BLaER1 (cell line): ENCODE results near the gene KRTAP19-2.
A peak's percentile ranks its signal among the peaks of the same experiment; 100 is the strongest.

ENCODE experiments used
- H3K27ac ChIP-seq: shearing (Covaris generic); formaldehyde crosslinking; 2 replicates; pipeline ENCODE4 v1.8.1; 2022
- H3K27me3 ChIP-seq: shearing (Covaris generic); formaldehyde crosslinking; 2 replicates; pipeline ENCODE4 v1.8.1; 2022
- H3K36me3 ChIP-seq: shearing (Covaris generic); formaldehyde crosslinking; 2 replicates; pipeline ENCODE4 v1.8.1; 2022
- H3K4me1 ChIP-seq: shearing (Covaris generic); formaldehyde crosslinking; 2 replicates; pipeline ENCODE4 v1.8.1; 2022
- H3K4me2 ChIP-seq: shearing (Covaris generic); formaldehyde crosslinking; 2 replicates; pipeline ENCODE4 v1.8.1; 2022
- H3K4me3 ChIP-seq: shearing (Covaris generic); formaldehyde crosslinking; 2 replicates; pipeline ENCODE4 v1.8.1; 2022
- H3K9ac ChIP-seq: shearing (Covaris generic); formaldehyde crosslinking; 2 replicates; pipeline ENCODE4 v1.8.1; 2022
- H3K9me3 ChIP-seq: shearing (Covaris generic); formaldehyde crosslinking; 2 replicates; pipeline ENCODE4 v1.8.1; 2022
- H4K20me1 ChIP-seq: shearing (Covaris generic); formaldehyde crosslinking; 2 replicates; pipeline ENCODE4 v1.8.1; 2022
- Cebpa-rat ChIP-seq: shearing (Covaris generic); IDR thresholded peaks from 2 replicates; pipeline ENCODE4 v1.8.1; 2022

KRTAP19-2 gene

DNA sequence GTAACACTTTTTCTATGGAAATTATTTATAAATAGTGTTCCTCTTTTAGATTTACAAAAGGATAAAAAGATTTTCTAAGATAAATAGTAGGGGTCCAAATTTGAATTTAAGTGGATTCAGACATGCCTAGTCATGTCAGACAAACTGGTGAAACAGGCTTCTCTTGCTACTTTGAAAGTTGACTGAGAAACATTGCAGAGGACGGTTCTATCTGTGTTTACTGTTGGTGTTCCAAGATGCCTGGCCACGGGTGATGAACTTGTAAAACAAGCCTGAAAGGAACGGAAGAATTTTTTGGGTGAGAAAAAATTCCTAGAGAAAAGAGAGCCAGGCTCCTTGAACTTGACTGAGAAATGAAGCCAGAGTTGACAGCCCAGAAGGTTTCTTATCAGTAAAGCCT, 9.2 kb downstream of the KRTAP19-2 start:
- H4K20me1 ChIP-seq, result no peaks in the 10 kb centered on the region
- no peak overlapping the region for H3K9ac ChIP-seq
- no peak overlapping the region for H3K27ac ChIP-seq
- no peak overlapping the region for H3K4me3 ChIP-seq
- TF ChIP-seq Cebpa-rat, result no peak
- no peaks in the 10 kb centered on the region for H3K4me1 ChIP-seq
- no peaks in the 10 kb centered on the region for H3K36me3 ChIP-seq
- no peaks in the 10 kb centered on the region for H3K27me3 ChIP-seq
- H3K4me2 ChIP-seq, result no peak overlapping the region
- H3K9me3 ChIP-seq, result no peaks in the 10 kb centered on the region

DNA sequence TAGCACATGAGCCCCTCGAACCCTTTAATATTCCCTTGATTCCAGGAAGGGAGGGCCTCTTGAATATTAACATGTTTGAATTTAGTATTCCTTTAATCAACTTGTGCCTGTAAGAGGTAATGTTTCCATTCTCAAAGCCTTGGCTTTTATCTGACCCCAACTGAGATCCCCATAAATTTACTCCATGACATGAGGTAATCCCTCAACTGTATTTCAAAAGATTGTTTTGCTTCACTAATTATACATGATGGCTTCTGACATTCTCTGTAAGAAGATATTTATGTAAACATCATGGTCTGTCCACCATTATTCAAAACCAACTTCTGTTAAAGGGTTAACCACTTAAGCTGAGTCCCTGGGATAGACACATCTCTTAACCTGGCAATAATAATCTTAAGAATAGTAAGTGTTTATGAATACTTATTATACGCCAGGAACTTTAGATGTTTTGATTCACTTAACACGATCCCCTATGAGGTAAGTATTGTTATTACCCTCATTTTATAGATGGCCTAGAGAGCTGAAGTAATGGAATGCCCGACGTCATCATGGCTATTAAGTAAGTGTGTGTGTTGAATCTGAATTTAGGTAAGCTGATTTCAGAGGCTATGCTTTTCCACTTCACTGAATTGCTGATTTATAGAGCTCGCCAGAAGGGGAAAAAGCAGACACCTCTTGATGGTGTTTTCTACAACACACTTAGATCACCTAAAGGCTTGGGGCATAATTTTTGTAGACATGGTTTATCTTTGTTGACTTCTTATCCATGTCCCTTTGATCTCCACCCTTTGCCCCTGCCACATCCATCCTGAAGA, 18.1 kb downstream of the KRTAP19-2 start:
- Histone ChIP-seq H3K4me2 (no peak overlapping the region), H3K4me1 (no peaks in the 10 kb centered on the region), H3K9me3 (no peaks in the 10 kb centered on the region), H3K9ac (no peak overlapping the region), H4K20me1 (no peaks in the 10 kb centered on the region), H3K4me3 (no peak overlapping the region), H3K36me3 (no peaks in the 10 kb centered on the region), H3K27me3 (no peaks in the 10 kb centered on the region), H3K27ac (no peak overlapping the region)
- no peak for TF ChIP-seq Cebpa-rat

DNA sequence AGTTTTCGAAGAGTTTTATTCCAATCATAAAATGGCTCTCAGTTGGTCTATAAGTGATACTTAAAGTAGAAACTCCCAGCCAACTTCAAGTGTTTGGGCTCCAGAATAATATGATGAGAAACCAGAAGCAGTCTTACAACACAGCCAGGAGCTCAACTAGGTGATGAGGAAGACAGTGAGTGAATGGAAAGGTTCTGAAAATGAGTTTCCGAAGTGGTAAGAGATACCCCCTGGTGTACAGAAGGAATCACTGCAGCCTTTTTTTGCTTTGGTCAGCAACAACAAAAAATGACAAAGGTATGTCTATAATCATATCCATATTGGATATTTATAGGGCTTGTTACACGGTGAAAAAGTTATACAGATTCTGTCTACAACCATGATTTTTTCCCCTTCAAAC, 23.5 kb downstream of the KRTAP19-2 start:
- H3K4me1 ChIP-seq, result no peaks in the 10 kb centered on the region
- H3K27ac ChIP-seq, result no peak overlapping the region
- H3K27me3 ChIP-seq, result no peaks in the 10 kb centered on the region
- TF ChIP-seq Cebpa-rat, result no peak
- H3K9me3 ChIP-seq, result no peaks in the 10 kb centered on the region
- no peaks in the 10 kb centered on the region for H3K36me3 ChIP-seq
- H3K4me2 ChIP-seq, result no peak overlapping the region
- no peak overlapping the region for H3K9ac ChIP-seq
- no peaks in the 10 kb centered on the region for H4K20me1 ChIP-seq
- H3K4me3 ChIP-seq, result no peak overlapping the region

DNA sequence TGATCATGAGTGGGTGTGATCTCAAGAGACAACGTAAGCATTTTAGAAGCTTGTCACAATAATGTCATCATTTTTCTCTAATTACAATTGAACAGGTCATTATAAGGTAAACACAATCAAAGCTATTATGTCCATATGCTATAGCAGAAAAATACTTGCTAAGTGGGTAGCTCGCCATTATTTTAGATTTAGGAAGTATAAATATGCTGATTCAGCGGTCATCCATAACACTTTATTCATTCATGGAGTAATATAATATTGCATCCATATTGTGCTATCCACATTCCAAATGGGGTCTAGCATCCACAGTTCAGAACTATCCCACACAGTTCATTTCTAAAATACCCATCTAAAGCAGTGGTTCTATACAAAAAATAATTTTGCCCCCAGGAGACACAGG, 38.7 kb downstream of the KRTAP19-2 start:
- Histone ChIP-seq H4K20me1 (no peaks in the 10 kb centered on the region), H3K4me1 (peaks cover 8% of the 10 kb centered on the region), H3K9ac (no peak overlapping the region), H3K4me3 (no peak overlapping the region), H3K9me3 (no peaks in the 10 kb centered on the region), H3K4me2 (no peak overlapping the region), H3K36me3 (no peaks in the 10 kb centered on the region), H3K27me3 (no peaks in the 10 kb centered on the region), H3K27ac (no peak overlapping the region)
- no peak for TF ChIP-seq Cebpa-rat

DNA sequence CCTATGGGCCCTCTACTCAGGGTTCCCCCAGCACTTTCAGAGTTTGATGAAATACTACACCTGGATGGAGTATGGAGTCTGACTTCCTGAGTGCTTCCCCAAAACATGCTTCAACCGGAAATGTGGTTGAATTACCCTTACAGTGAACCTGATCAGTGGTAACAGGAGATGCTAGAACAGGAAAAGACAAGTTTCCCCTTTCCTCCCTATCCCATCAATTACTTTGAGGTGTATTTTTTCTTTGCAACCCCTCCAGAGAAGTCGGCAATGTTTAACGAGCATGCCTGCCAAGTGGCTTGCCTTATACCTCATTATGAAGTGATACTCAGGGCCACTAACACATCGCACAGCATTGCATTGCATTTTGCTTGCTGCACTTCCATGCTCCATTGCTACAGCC, 40.2 kb downstream of the KRTAP19-2 start:
- Histone ChIP-seq H3K27ac (no peak overlapping the region), H3K9ac (no peak overlapping the region), H3K27me3 (no peaks in the 10 kb centered on the region), H3K4me1 (peaks cover 8% of the 10 kb centered on the region), H4K20me1 (no peaks in the 10 kb centered on the region), H3K4me2 (peak overlapping the region; percentile 33), H3K9me3 (no peaks in the 10 kb centered on the region), H3K4me3 (no peak overlapping the region), H3K36me3 (no peaks in the 10 kb centered on the region)
- TF ChIP-seq Cebpa-rat, result no peak

DNA sequence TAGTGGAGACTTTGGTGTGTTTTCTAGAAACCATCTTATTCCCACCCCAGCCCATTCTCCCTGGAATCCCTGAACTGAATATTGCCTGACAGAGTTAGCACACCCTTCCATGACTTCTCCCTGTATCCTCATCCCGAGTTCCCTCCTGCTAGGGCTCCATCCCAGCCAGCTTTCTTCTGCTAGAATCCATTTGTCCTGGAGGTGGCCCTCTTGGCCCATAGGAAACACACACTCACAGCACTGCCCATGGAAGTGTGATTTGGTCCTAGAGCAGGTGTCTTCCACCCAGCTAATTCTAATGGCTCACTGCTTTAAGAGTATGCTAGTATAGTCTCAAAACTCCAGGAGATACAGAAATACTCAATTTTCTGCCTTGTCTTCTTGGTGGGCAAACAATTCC, 43.0 kb downstream of the KRTAP19-2 start:
- Histone ChIP-seq H3K4me1 (peaks cover 8% of the 10 kb centered on the region), H4K20me1 (no peaks in the 10 kb centered on the region), H3K36me3 (no peaks in the 10 kb centered on the region), H3K4me2 (no peak overlapping the region), H3K9me3 (no peaks in the 10 kb centered on the region), H3K27me3 (no peaks in the 10 kb centered on the region), H3K4me3 (no peak overlapping the region), H3K9ac (no peak overlapping the region), H3K27ac (no peak overlapping the region)
- TF ChIP-seq Cebpa-rat, result no peak

DNA sequence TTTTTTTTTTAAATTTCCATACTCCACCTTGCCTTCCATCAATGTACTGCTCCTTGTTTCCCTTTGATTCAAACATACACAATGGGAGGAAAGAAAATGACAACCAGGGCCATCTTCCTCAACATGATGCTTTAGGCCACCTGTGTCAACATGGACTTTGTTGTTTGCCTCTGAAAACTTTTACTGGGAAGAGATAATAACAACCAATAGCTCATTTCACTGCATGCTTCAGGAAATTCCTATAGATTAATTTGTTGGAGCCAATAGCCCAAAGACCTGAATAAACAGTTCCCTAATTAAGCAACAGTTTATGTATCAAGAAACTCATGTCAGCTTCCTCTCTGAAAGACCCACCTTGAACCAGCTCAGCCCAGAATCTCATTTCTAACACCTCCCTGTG, 44.0 kb downstream of the KRTAP19-2 start:
- Histone ChIP-seq H3K4me3 (no peak overlapping the region), H3K4me1 (peaks cover 8% of the 10 kb centered on the region), H4K20me1 (no peaks in the 10 kb centered on the region), H3K36me3 (no peaks in the 10 kb centered on the region), H3K27me3 (no peaks in the 10 kb centered on the region), H3K9me3 (no peaks in the 10 kb centered on the region), H3K4me2 (no peak overlapping the region), H3K27ac (no peak overlapping the region), H3K9ac (no peak overlapping the region)
- TF ChIP-seq Cebpa-rat, result no peak

DNA sequence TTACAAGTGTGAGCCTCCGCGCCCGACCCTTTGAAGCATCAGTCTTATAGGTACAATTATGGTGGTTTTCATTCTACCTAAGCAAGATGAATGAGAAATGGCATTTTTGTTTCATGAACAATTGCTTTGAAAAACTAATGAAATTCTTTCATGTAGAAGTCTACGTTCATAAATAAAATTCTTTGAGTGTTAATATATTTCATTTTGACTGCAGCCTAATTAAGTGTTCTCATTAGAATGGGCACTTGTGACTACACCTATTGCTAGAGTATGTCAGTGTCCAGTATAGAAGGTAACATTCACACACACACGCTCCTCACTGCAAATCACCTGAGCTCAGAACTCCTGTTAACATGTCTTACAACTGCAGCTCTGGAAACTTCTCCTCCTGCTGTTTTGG, 47.3 kb downstream of the KRTAP19-2 start, which contains the start of gene KRTAP15-1:
Gene KRTAP15-1 (plus strand): TSS at position 301 of the 400 bp plus-strand sequence. CDS start 53 bp downstream, at position 354.
- Histone ChIP-seq H3K27me3 (no peaks in the 10 kb centered on the region), H3K9ac (no peak within 1 kb of the TSS), H4K20me1 (no peaks in the 10 kb centered on the region), H3K4me2 (no peak within 1 kb of the TSS), H3K9me3 (no peaks in the 10 kb centered on the region), H3K4me3 (no peak within 1 kb of the TSS), H3K27ac (no peak within 1 kb of the TSS), H3K36me3 (no peaks in the 10 kb centered on the region), H3K4me1 (no peaks in the 10 kb centered on the region)
- no peak for TF ChIP-seq Cebpa-rat
